Duodenal mucosa (tissue), 2 donors: ENCODE data around the gene ANKRD36B.
"Not testable (repeated sequence)": the region's sequence is repeated elsewhere in the genome, so short reads cannot be mapped to it uniquely, and the experiment has no call there.

Source experiments
- H3K27ac ChIP-seq: one replicate; pipeline ENCODE4 v1.7.0; 2013; ENCODE audit warnings: low read depth, low read length
- H3K27me3 ChIP-seq, 2 donors: one replicate each; pipeline ENCODE4 v1.7.0; 2013; ENCODE audit warnings: low read length in 2 of 2, control low read depth in 1 of 2; ENCODE audit not compliant: insufficient read depth in 2 of 2, control insufficient read depth in 1 of 2
- H3K36me3 ChIP-seq, 2 donors: one replicate each; pipeline ENCODE4 v1.7.0; 2013; ENCODE audit warnings: low read length in 2 of 2, control low read depth in 1 of 2; ENCODE audit not compliant: insufficient read depth in 2 of 2, control insufficient read depth in 1 of 2
- H3K4me1 ChIP-seq, 2 donors: one replicate each; pipeline ENCODE4 v1.7.0; 2013; ENCODE audit warnings: low read length in 2 of 2, control low read depth in 1 of 2; ENCODE audit not compliant: insufficient read depth in 2 of 2, control insufficient read depth in 1 of 2
- H3K4me3 ChIP-seq, 2 donors: one replicate each; pipeline ENCODE4 v1.7.0; 2013; ENCODE audit warnings: low read length in 2 of 2, low read depth in 1 of 2
- H3K9ac ChIP-seq, 2 donors: one replicate each; pipeline ENCODE4 v1.7.0; 2013; ENCODE audit warnings: low read length in 2 of 2, low read depth in 1 of 2
- H3K9me3 ChIP-seq, 2 donors: one replicate each; pipeline ENCODE4 v1.7.0; 2013; ENCODE audit warnings: low read length in 2 of 2, control low read depth in 1 of 2; ENCODE audit not compliant: control insufficient read depth in 1 of 2

The ANKRD36B gene

DNA sequence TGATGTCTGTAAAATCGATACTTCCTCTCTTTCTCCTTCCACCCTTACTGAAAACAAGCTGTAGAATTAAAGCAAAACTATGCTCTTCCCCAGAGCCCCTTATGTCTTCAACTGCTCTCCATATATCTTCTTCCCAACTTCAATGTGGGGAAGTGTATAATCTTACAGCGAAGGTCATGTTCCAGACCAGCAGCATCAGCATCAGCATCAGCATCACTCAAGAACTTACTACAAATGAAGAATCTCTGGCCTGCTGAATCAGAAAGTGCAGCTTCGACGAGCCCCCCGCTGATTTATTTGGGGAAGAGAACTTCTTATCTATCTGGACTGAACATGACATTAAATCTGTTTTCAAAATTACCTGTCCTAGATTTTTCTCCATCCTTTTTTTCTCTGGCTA, 40.6 kb downstream of the ANKRD36B start:
- not testable (repeated sequence) for H3K4me3 ChIP-seq, H3K9me3 ChIP-seq, H3K27me3 ChIP-seq, H3K9ac ChIP-seq, H3K27ac ChIP-seq, H3K4me1 ChIP-seq
- H3K36me3 ChIP-seq = peaks cover 0 to 22% of the 10 kb centered on the region in 2 donors

DNA sequence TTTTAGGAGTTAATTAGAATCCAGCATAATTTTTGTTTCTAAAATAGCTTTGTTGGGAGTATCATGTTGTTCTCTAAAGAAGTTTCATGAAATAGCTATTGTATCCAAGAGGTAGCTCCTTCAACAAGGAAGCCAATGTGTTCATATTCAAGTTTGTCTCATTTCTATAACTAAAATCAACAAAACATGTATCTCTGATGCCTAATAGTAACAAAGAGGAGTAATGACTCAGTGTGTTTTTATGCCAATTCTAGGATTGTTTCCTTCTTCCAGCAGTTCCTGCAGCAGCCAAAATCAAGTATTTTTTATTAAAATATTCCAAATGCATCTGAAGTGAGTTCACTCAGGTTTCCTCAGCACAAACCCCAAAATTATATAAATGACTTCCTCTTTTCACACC, 41.1 kb downstream of the ANKRD36B start:
- H3K27ac ChIP-seq, H3K4me3 ChIP-seq, H3K9ac ChIP-seq, H3K4me1 ChIP-seq, H3K9me3 ChIP-seq, H3K27me3 ChIP-seq: not testable (repeated sequence)
- H3K36me3 ChIP-seq = peaks cover 0 to 22% of the 10 kb centered on the region in 2 donors

- peaks cover 0 to 20% of the 10 kb centered on the region in 2 donors for H3K36me3 ChIP-seq
- no peaks in the 10 kb centered on the region for H3K27me3 ChIP-seq
- no peak overlapping the region for H3K9ac ChIP-seq
- no peaks in the 10 kb centered on the region for H3K9me3 ChIP-seq
- no peak overlapping the region for H3K4me3 ChIP-seq
- no peaks in the 10 kb centered on the region for H3K4me1 ChIP-seq
- no peak overlapping the region for H3K27ac ChIP-seq
Measured at GRCh38 chr2:97546711-97547110, 43.0 kb downstream of the ANKRD36B start.

- not testable (repeated sequence) for H3K27ac ChIP-seq, H3K9me3 ChIP-seq, H3K9ac ChIP-seq, H3K4me1 ChIP-seq, H3K4me3 ChIP-seq, H3K27me3 ChIP-seq
- H3K36me3 ChIP-seq = peaks cover 0 to 16% of the 10 kb centered on the region in 2 donors
Measured at GRCh38 chr2:97544911-97545310, 44.8 kb downstream of the ANKRD36B start.

GRCh38 chr2:97525904-97526303, 63.8 kb downstream of the ANKRD36B start:
- H3K27ac ChIP-seq, H3K9ac ChIP-seq, H3K9me3 ChIP-seq, H3K27me3 ChIP-seq, H3K36me3 ChIP-seq, H3K4me3 ChIP-seq, H3K4me1 ChIP-seq: not testable (repeated sequence)

DNA sequence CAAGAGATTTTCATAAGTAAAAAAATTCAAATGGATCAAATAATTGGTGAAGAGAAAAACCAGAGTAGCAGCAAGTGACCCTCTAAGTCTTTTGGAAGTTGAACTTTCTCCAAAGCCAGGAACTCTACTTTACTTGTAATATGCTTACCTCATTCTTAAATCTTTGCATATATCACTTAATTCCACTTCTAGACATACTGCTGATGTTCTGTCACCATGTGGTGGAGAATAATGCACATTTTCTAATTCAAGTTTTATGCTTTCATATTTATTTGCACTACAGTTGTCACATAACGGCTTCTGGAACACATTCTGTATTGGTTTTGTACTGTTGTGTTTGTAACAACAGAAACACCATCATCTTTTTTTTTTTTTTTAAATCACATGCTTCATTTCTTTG, 65.9 kb downstream of the ANKRD36B start:
- H3K4me1 ChIP-seq, H3K36me3 ChIP-seq, H3K9ac ChIP-seq, H3K4me3 ChIP-seq, H3K27me3 ChIP-seq, H3K27ac ChIP-seq, H3K9me3 ChIP-seq: not testable (repeated sequence)

DNA sequence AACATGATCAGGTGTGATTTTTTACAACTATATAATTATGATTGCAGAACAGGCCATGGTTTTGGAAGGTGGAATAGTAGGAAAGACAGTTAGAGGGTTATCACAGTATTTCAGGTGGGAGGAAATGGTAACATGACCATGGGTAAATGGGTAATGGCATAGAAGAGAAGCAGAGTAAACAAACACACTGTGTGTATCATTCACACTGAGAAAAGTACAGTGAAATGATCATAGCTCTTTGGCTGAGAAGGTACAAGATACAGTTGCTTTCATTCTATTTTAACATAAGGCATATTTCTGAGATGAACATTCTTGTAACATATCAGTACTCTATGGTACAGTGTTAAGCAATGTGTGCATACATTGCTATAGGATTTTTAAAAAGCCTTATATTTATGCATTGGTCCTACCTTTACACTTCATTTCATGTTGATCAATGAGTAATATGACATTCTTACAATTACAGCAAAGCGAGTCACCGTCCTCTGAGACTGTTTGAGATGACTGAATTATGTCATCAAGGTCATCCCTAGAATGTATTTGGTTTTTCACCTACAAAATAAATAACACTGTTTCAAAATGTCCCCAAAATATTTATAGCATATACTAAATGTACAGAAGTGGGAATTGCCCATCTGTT, 66.6 kb downstream of the ANKRD36B start:
- H3K4me3 ChIP-seq, H3K27ac ChIP-seq, H3K9me3 ChIP-seq, H3K4me1 ChIP-seq, H3K9ac ChIP-seq, H3K36me3 ChIP-seq, H3K27me3 ChIP-seq: not testable (repeated sequence)

DNA sequence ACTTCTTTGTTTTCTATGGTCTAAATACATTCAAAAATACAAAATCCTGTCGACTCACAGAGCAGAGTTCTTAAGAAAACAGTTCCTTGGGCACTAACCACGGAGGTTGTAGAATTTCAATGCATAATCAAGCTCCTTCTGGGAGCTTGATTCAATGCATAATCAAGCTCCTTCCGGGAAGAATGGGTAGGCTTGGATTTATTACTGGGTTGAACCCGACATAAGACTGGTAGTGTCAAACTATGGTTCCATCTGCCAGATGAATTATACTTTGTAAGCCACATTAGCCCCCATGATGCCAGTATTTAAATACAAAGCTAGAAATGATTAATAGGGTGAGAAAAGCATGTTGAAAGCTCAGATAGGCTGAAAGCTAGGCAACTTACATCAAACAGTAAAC, 94.0 kb downstream of the ANKRD36B start:
- not testable (repeated sequence) for H3K4me3 ChIP-seq, H3K27me3 ChIP-seq, H3K27ac ChIP-seq, H3K36me3 ChIP-seq, H3K9me3 ChIP-seq, H3K9ac ChIP-seq, H3K4me1 ChIP-seq

- not testable (repeated sequence) for H3K27me3 ChIP-seq, H3K36me3 ChIP-seq, H3K9ac ChIP-seq, H3K27ac ChIP-seq, H3K9me3 ChIP-seq, H3K4me1 ChIP-seq, H3K4me3 ChIP-seq
Measured at GRCh38 chr2:97490141-97490540, 99.5 kb downstream of the ANKRD36B start.
